Suprapubic skin (tissue), 4 donors: ENCODE measurements around the gene INPP5A.

Experiments used
- CTCF ChIP-seq, 2 donors: fragments of 200-600 bp in 1 of 2; fragments of 450-650 bp in 1 of 2; sonication (generic) in 1 of 2; IDR thresholded peaks; one replicate each; pipeline ENCODE4 v1.5.1; 2016 to 2019; ENCODE audit warnings: antibody characterized with exemption in 2 of 2, mild to moderate bottlenecking in 1 of 2, moderate library complexity in 1 of 2
- EP300 ChIP-seq: sonication (generic); formaldehyde crosslinking; IDR thresholded peaks from one replicate; pipeline ENCODE4 v1.6.1; 2017; ENCODE audit warnings: antibody characterized with exemption
- POLR2A ChIP-seq, 2 donors: fragments of 450-650 bp; IDR thresholded peaks; one replicate each; pipeline ENCODE4 v1.6.1; 2017; ENCODE audit warnings: antibody characterized with exemption in 2 of 2, mild to moderate bottlenecking in 2 of 2, moderate library complexity in 2 of 2
- POLR2AphosphoS5 ChIP-seq, 3 donors: sonication (generic); formaldehyde crosslinking; IDR thresholded peaks; one replicate each; pipeline ENCODE4 v1.6.1; 2017; ENCODE audit warnings: antibody characterized with exemption in 3 of 3

- no peak for TF ChIP-seq POLR2A (IDR thresholded peaks at IDR 0.05)
- no peak for TF ChIP-seq CTCF (IDR thresholded peaks at IDR 0.05)
- TF ChIP-seq POLR2AphosphoS5 (IDR thresholded peaks at IDR 0.05) = no peak
- TF ChIP-seq EP300 = no peak
These were observed 280.2 kb downstream of the INPP5A start for GRCh38 chr10:132817701-132818211.
